Nephron (organoid): ENCODE measurements around the gene USP27X.

Experiments used
- H3K27ac Mint-ChIP-seq, 3 experiments: 2 replicates each; pipeline ENCODE4 v1.8.0; 2020; ENCODE audit warnings: mixed read lengths in 3 of 3, mild to moderate bottlenecking in 2 of 3, moderate library complexity in 1 of 3
- H3K27me3 Mint-ChIP-seq: 2 replicates; pipeline ENCODE4 v1.8.0; 2021; ENCODE audit warnings: low read depth, mild to moderate bottlenecking, moderate library complexity, mixed read lengths
- H3K36me3 Mint-ChIP-seq: 2 replicates; pipeline ENCODE4 v1.8.0; 2020; ENCODE audit warnings: low read depth, mixed read lengths
- H3K4me1 Mint-ChIP-seq: 2 replicates; pipeline ENCODE4 v1.8.0; 2020; ENCODE audit warnings: mixed read lengths
- H3K4me3 Mint-ChIP-seq, 3 experiments: 2 replicates each; pipeline ENCODE4 v1.8.0; 2020; ENCODE audit warnings: mild to moderate bottlenecking in 3 of 3, mixed read lengths in 3 of 3, moderate library complexity in 2 of 3
- H3K9me3 Mint-ChIP-seq: 2 replicates; pipeline ENCODE4 v1.8.0; 2020; ENCODE audit warnings: mixed read lengths
- TF ChIP-seq, protein P1 (sequence below), 3 experiments: fragments of 200-600 bp; sonication (generic); IDR thresholded peaks; one replicate each; pipeline ENCODE4 v1.5.0; 2021; ENCODE audit warnings: antibody characterized with exemption in 3 of 3; ENCODE audit not compliant: unreplicated experiment in 3 of 3

USP27X gene

DNA sequence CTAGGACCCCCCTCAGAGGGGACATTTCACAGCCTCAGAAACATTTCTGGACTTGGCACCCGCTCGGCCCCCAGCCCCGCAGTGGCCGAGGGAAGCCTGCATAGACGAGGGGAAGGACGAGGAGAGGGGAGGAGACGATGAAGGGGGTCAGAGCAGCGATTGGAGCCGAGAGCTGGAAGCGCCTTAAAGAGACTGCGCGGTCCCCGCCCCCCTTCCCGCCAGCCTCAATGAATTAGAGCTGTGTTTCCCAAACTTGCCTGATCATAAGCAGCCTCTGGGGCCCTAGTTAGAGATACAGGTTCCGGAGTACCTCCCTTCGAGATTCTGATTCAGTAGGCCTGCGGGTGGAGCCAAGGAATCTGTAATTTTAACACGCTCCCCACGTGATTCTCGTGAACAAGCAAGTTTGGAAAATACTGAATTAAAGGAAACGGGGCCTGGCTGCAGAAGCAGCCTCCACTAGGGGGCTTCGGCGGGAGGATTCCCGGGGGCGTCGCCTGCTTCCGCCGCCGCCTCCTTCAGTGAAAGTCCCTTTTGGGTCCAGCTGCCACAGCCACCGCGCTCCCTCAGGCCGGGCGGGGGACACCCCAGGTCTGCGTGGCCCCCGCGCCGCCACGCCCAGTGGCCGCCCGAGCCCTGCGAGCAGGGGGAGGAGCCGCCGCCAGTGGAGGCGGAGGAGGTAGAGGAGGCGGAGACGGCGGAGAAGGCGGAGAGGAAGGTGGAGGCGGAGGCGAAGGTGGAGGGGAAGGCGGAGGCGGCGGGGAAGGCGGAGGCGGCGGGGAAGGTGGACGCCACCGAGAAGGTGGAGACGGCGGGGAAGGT, at the start of gene USP27X:
Gene USP27X, plus strand, starts transcription at position 651 of the 822 bp plus-strand sequence. CDS start 824 bp downstream, outside the sequence.
- Mint-ChIP-seq H3K27ac (peak within 1 kb of the TSS; percentile 93 to 98 (median 95)), H3K4me1 (peaks cover 10% of the 10 kb centered on the region), H3K36me3 (peaks cover 29% of the 10 kb centered on the region), H3K27me3 (no peaks in the 10 kb centered on the region), H3K4me3 (peak within 1 kb of the TSS; percentile 81 to 93 (median 90)), H3K9me3 (peaks cover 6% of the 10 kb centered on the region)
- TF ChIP-seq, protein P1, sequence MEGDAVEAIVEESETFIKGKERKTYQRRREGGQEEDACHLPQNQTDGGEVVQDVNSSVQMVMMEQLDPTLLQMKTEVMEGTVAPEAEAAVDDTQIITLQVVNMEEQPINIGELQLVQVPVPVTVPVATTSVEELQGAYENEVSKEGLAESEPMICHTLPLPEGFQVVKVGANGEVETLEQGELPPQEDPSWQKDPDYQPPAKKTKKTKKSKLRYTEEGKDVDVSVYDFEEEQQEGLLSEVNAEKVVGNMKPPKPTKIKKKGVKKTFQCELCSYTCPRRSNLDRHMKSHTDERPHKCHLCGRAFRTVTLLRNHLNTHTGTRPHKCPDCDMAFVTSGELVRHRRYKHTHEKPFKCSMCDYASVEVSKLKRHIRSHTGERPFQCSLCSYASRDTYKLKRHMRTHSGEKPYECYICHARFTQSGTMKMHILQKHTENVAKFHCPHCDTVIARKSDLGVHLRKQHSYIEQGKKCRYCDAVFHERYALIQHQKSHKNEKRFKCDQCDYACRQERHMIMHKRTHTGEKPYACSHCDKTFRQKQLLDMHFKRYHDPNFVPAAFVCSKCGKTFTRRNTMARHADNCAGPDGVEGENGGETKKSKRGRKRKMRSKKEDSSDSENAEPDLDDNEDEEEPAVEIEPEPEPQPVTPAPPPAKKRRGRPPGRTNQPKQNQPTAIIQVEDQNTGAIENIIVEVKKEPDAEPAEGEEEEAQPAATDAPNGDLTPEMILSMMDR (IDR thresholded peaks at IDR 0.05; ENCODE audit: unreplicated experiment in 3 of 3): peak; percentile 51 to 74 (median 61)

DNA sequence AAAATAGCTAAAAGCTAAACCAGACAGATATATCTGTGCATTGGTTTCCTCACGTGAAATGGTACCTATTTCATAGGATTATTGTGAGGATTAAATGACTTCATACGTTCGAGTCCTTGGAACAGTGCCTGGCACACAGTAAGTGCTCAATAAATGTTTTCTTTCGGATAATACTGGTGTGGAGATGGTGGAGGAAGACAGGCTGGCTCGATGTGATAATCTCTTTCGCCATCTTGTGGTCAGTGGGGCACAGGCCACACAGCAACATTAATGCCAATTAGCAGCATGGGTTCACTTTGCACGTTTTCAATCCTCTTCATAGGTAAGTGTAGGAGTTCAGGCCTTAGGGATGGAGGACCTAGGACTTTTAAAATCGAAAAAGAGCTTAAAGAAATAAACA, 40.9 kb upstream of the USP27X start:
- H3K9me3 Mint-ChIP-seq: no peaks in the 10 kb centered on the region
- H3K27me3 Mint-ChIP-seq: no peaks in the 10 kb centered on the region
- H3K4me3 Mint-ChIP-seq: no peak overlapping the region
- H3K36me3 Mint-ChIP-seq: no peaks in the 10 kb centered on the region
- TF ChIP-seq, protein P1 (IDR thresholded peaks at IDR 0.05; ENCODE audit: unreplicated experiment in 3 of 3): peak; percentile 63 to 66 (median 63)
- no peaks in the 10 kb centered on the region for H3K4me1 Mint-ChIP-seq
- peak overlapping the region in 2 of 3 experiments; percentile 19 to 54 for H3K27ac Mint-ChIP-seq

DNA sequence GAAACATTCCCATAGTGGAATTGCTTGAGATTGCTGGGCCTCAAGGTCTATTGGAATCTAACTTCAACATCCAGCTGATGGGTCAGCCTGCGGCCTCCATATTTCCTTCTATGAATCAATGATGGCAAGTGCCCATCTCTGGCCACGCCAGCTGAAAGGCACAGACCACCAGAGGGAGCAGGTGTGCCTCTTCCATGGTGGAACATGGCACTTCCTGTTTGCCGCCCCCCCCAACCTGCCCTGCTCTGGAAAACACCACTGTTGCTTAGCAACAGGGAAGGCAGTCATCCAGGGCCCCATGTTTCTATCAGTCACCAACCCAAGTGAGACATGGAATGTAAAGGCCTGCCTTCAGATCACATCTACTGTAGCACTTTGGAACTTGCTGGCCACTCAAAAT, 38.6 kb upstream of the USP27X start:
- no peak overlapping the region for H3K4me3 Mint-ChIP-seq
- peak overlapping the region; percentile 58 to 81 (median 80) for H3K27ac Mint-ChIP-seq
- H3K27me3 Mint-ChIP-seq: no peaks in the 10 kb centered on the region
- no peaks in the 10 kb centered on the region for H3K9me3 Mint-ChIP-seq
- peaks cover 9% of the 10 kb centered on the region for H3K4me1 Mint-ChIP-seq
- no peaks in the 10 kb centered on the region for H3K36me3 Mint-ChIP-seq
- TF ChIP-seq, protein P1 (IDR thresholded peaks at IDR 0.05; ENCODE audit: unreplicated experiment in 3 of 3): peak; percentile 40 to 51 (median 43)

DNA sequence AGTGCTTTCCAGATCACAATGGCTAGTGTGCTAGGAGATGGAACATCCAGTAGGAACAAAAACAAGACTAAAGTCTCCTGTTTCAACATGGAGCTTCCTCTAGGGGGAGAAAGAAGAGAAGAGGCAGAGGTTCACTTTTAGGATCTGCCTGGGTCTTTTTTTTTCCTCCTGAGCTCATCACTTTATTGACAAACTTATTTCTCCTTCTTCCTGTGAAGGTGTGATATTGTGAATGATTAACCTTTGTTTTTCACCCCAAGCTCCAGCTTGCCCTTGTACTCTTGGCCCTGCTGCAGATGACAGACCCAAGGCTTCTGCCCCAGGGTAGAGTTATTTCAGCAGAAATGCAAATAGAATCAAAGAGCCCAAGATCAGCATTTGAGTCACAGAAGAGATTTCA, 36.7 kb upstream of the USP27X start:
- Mint-ChIP-seq H3K27me3 (no peaks in the 10 kb centered on the region), H3K4me1 (peaks cover 21% of the 10 kb centered on the region), H3K9me3 (peaks cover 3% of the 10 kb centered on the region), H3K36me3 (no peaks in the 10 kb centered on the region), H3K27ac (peak overlapping the region in 1 of 3 experiments; percentile 40), H3K4me3 (no peak overlapping the region)
- TF ChIP-seq, protein P1 (IDR thresholded peaks at IDR 0.05; ENCODE audit: unreplicated experiment in 3 of 3): no peak

DNA sequence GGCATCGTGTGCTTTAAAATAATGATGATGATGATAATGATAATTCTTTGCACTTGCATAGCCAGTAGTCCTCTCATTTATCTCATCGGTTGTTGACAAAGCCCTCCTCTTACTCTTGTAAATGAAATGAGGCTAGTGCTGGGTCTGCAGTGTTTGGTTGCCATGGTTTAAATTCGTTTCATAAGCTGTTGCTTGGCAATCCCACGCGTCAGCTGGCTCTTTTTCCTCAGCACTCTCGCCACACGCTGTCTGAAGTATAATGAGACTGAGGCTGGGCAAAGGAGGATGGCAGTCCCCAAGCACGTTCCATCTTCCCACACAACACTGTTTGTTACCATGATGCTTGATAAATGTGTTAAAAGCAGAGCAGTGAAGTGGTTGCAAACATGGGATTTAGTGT, 34.7 kb upstream of the USP27X start:
- Mint-ChIP-seq H3K27me3 (no peaks in the 10 kb centered on the region), H3K27ac (peak overlapping the region; percentile 63 to 93 (median 89)), H3K4me1 (peaks cover 21% of the 10 kb centered on the region), H3K9me3 (peaks cover 6% of the 10 kb centered on the region), H3K36me3 (no peaks in the 10 kb centered on the region), H3K4me3 (no peak overlapping the region)
- TF ChIP-seq, protein P1 (IDR thresholded peaks at IDR 0.05; ENCODE audit: unreplicated experiment in 3 of 3): no peak
